Measurements from ENCODE around the gene GAPDH.
"Not testable (repeated sequence)": the region's sequence is repeated elsewhere in the genome, so short reads cannot be mapped to it uniquely, and the experiment has no call there.

GAPDH gene

GRCh38 chr12:6533923-6534694, at the start of gene GAPDH:
Gene GAPDH, plus strand, starts transcription at chr12:6534517. Its CDS starts 316 bp downstream, at chr12:6534833.
- DNase-seq = peak; percentile 86

- no peak for DNase-seq
These were observed 46.1 kb upstream of the GAPDH start for GRCh38 chr12:6488240-6488639.

DNA sequence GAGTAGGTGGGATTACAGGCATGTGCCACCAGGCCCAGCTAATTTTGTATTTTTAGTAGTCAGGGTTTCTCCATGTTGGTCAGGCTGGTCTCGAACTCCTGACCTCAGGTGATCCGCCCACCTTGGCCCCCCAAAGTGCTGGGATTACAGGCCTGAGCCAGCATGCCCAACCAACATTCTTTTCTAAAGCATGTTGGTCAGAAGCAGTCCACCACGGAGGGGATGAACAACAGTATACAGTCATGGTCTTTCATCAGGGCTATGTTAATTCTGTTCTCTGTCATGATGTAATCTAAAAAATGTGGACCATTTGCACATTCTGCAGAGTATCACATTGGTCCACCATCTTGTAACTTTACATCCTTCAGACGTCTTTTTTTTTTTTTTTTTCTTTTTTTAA, 44.9 kb upstream of the GAPDH start:
- DNase-seq = no peak

GRCh38 chr12:6490673-6491072, 43.6 kb upstream of the GAPDH start:
- DNase-seq = not testable (repeated sequence)

GRCh38 chr12:6492838-6493496, 41.4 kb upstream of the GAPDH start, which contains the start of gene MRPL51:
Gene MRPL51, minus strand, starts transcription at chr12:6493262. Its CDS starts 126 bp downstream, at chr12:6493136.
- DNase-seq = peak; percentile 84

GRCh38 chr12:6493497-6494257, 40.6 kb upstream of the GAPDH start, which contains the start of gene NCAPD2:
Gene NCAPD2, plus strand, starts transcription at chr12:6494102. Its CDS starts 997 bp downstream, at chr12:6495099.
- DNase-seq = peak; percentile 74

- DNase-seq = no peak
These were observed 40.0 kb upstream of the GAPDH start for GRCh38 chr12:6494258-6494743.

DNA sequence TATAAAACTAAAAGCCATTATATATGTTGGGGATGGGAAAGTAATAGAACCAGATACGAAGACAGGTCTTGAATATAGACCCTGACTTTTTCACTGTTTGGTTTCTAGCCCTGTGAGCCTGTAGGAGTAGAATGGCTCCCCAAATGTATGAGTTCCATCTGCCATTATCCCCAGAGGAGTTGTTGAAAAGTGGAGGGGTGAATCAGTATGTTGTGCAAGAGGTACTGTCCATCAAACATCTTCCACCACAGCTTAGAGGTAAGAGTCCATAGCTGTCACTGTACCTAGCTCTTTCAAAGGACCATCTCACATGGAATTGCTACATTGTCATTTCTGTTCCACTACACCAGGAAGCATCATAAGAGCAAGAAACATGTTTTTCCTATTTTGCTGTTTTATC, 39.3 kb upstream of the GAPDH start:
- no peak for DNase-seq

GRCh38 chr12:6497291-6497690, 37.0 kb upstream of the GAPDH start:
- DNase-seq = not testable (repeated sequence)

DNA sequence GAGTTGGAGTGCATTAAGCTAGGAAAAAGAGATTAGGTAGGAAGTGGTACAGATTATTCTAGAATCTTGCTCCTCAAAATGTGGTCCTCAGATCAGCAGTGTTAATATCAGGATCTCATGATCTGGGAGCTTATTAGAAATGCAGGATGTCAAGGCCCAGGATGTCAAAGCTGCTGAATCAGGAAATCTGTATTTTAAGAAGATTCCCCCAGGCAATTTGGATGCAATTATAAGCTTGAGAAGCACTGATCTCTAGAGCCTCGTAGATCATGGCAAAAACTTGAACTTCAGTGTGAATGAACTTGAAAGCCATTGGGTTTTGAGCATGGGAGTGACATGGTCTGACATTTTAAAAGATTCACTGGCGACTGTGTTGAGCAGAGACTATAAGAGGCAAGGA, 33.9 kb upstream of the GAPDH start:
- no peak for DNase-seq

- DNase-seq = no peak
These were observed 27.0 kb upstream of the GAPDH start for GRCh38 chr12:6507102-6507998.

DNA sequence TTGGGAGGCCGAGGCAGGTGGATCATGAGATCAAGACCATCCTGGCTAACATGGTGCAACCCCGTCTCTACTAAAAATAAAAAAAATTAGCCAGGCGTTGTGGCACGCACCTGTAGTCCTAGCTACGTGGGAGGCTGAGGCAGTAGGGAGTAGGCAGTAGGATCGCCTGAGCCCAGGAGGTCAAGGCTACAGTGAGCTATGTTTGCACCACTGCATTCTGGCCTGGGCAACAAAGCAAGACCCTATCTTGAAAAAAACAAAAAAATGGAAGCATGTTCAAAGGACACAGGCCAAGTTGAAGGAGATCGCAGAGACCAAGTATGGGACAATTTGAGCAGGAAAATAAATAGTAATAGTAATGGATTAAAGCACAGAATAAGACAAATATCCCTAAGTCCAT, 26.2 kb upstream of the GAPDH start:
- no peak for DNase-seq

DNA sequence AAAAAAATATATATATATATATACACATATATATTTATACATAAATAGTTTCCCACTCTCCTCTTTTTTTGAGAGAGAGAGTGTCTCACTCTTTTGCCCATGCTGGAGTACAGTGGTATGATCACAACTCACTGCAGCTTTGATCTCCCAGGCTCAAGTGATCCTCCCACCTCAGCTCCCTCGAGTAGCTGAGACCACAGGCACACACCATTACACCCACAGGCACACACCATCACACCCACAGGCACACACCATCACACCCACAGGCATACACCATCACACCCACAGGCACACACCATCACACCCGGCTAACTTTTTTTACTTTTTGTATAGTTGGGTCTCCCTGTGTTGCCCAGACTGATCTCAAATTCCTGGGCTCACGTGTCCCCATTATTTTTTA, 14.1 kb upstream of the GAPDH start:
- DNase-seq = no peak

GRCh38 chr12:6522193-6522592, 12.1 kb upstream of the GAPDH start:
- no peak for DNase-seq

DNA sequence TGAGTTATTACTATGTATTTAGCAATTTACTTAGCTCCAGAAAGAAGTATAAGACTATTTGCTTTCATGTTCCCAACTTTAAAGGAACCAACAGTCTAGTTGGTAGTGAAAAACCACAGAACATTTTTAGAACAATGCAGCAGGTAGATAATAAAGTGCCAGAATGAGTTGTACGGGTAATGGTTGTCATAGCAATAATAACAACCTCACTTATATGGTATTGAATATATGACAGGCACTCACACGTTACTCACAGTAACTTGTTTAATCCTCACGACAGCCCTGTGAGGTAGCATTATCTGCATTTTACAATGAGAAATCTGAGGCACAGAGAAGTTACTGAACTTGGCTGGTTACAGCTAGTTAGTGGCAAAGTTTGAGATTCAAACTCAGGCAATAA, 10.6 kb upstream of the GAPDH start:
- DNase-seq = no peak

DNA sequence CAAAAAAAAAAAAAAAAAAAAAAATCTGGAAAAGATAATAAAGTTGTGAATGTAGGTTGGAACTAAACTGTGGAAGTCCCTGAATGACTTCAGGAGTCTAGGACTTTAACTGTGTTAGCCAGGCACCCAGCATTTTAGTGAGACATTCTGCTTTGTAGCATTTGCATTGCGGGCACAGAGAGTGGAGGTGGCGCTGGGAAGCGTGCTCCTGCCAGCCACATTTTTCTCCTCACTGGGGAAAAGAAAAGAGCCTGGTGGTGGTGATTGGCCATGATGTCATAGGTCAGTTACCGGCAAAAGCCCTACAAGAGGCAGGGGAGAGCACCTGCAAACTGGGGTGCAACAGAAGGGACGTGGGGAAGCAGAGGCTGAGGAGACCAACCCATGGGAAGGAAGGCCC, 9.7 kb upstream of the GAPDH start:
- no peak for DNase-seq

DNA sequence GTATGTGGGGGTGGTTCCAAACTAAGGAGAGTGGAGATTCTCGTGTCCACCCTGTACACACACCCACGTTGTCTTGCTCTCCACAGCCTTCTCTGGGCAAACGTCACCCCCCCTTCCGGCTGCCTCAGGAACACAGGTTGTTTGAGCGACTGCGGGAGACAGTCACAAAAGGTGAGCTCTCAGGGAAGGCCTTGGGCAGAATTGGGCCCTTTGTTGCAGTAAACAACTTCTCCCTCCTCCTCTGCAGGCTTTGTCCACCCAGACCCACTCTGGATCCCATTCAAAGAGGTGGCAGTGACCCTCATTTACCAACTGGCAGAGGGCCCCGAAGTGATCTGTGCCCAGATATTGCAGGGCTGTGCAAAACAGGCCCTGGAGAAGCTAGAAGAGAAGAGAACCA, 8.1 kb upstream of the GAPDH start:
- no peak for DNase-seq

- DNase-seq = no peak
These were observed 7.4 kb upstream of the GAPDH start for GRCh38 chr12:6526766-6527525.

- no peak for DNase-seq
These were observed 6.6 kb upstream of the GAPDH start for GRCh38 chr12:6527711-6528110.

GRCh38 chr12:6528539-6529235, 5.6 kb upstream of the GAPDH start:
- DNase-seq = no peak

DNA sequence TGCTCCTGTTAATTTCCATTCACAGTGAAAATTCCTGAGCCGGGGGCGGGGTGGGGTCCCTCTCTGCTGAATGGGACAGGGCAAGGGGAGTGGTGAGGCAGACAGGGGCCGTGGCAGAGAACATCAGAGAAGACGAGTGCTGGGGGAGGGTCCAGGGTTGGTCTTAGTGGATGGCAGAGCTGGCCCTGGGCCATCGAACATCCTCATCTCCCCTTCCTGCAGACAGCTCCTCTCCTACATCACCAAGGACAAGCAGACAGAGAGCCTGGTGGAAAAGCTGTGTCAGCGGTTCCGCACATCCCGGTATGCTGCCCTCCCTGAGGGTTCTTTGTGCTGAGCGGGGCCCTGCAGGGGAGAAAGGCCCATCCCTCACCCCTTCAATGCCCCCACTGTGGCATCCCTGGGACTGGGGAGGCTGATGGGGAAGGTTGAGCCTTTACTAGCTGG, 5.0 kb upstream of the GAPDH start:
- no peak for DNase-seq
